ENCODE measurements around the gene NPAS1.

Gene NPAS1

GRCh38 chr19:46975925-46976782 lies 43.5 kb upstream of the NPAS1 start:
- no peak overlapping the region for H3K4me3 ChIP-seq (ENCODE audit: low read depth, low read length)
- TF ChIP-seq CTCF (IDR thresholded peaks at IDR 0.05; ENCODE audit: low read depth, low read length, missing control alignments) = no peak
- in situ Hi-C loops (cut with HindIII; ENCODE audit: low pct_ligation_motif_present, low sequenced_read_pairs) = no loop called here
- no peaks in the 10 kb centered on the region for H3K36me3 ChIP-seq (replicated peaks)
- peak; percentile 92 for DNase-seq
- H3K27ac ChIP-seq = peak overlapping the region; percentile 98
- H3K27me3 ChIP-seq (replicated peaks) = no peaks in the 10 kb centered on the region

- no peak overlapping the region for H3K4me3 ChIP-seq (ENCODE audit: low read depth, low read length)
- peak overlapping the region; percentile 98 for H3K27ac ChIP-seq
- no peaks in the 10 kb centered on the region for H3K27me3 ChIP-seq (replicated peaks)
- DNase-seq = peak; percentile 81
- no peak for TF ChIP-seq CTCF (IDR thresholded peaks at IDR 0.05; ENCODE audit: low read depth, low read length, missing control alignments)
- in situ Hi-C loops (cut with HindIII; ENCODE audit: low pct_ligation_motif_present, low sequenced_read_pairs) = no loop called here
- no peaks in the 10 kb centered on the region for H3K36me3 ChIP-seq (replicated peaks)
Observed at GRCh38 chr19:46976845-46977320, 42.8 kb upstream of the NPAS1 start.

- in situ Hi-C loops (cut with HindIII; ENCODE audit: low pct_ligation_motif_present, low sequenced_read_pairs) = no loop called here
- H3K4me3 ChIP-seq (ENCODE audit: low read depth, low read length) = no peak overlapping the region
- TF ChIP-seq CTCF (IDR thresholded peaks at IDR 0.05; ENCODE audit: low read depth, low read length, missing control alignments) = no peak
- H3K36me3 ChIP-seq (replicated peaks) = no peaks in the 10 kb centered on the region
- no peaks in the 10 kb centered on the region for H3K27me3 ChIP-seq (replicated peaks)
- no peak for DNase-seq
- peak overlapping the region; percentile 98 for H3K27ac ChIP-seq
Observed at GRCh38 chr19:46977548-46977947, 42.1 kb upstream of the NPAS1 start.

- Histone ChIP-seq H3K4me3 (ENCODE audit: low read depth, low read length) (no peak overlapping the region), H3K27ac (peak overlapping the region; percentile 98), H3K27me3 (replicated peaks) (no peaks in the 10 kb centered on the region), H3K36me3 (replicated peaks) (no peaks in the 10 kb centered on the region)
- no peak for TF ChIP-seq CTCF (IDR thresholded peaks at IDR 0.05; ENCODE audit: low read depth, low read length, missing control alignments)
- in situ Hi-C loops (cut with HindIII; ENCODE audit: low pct_ligation_motif_present, low sequenced_read_pairs) = no loop called here
- no peak for DNase-seq
Observed at GRCh38 chr19:46978171-46978869, 41.3 kb upstream of the NPAS1 start.

GRCh38 chr19:46979126-46980105 lies 40.2 kb upstream of the NPAS1 start:
- TF ChIP-seq CTCF (IDR thresholded peaks at IDR 0.05; ENCODE audit: low read depth, low read length, missing control alignments) = peak; percentile 18
- in situ Hi-C loops (cut with HindIII; ENCODE audit: low pct_ligation_motif_present, low sequenced_read_pairs) = no loop called here
- H3K27me3 ChIP-seq (replicated peaks) = no peaks in the 10 kb centered on the region
- H3K36me3 ChIP-seq (replicated peaks) = no peaks in the 10 kb centered on the region
- no peak for DNase-seq
- H3K4me3 ChIP-seq (ENCODE audit: low read depth, low read length) = no peak overlapping the region
- no peak overlapping the region for H3K27ac ChIP-seq
